PC-3 (cell line): Measurements from ENCODE around the gene ARHGEF6. TPM values are rescaled to one million over a fixed set of nuclear protein-coding genes. Genes with fewer than 3 reads are reported as not detected.

Experiments
- ATAC-seq: fragments of 200-7000 bp; cut with Tn5 transposase; 2 replicates; pipeline ENCODE4 v1.9.1; 2020; ENCODE audit warnings: mild to moderate bottlenecking, moderate library complexity
- BruUV-seq: library from RNA; stranded (reverse); fragments of 400-500 nt; replicated peaks from 2 replicates; lab custom pipeline; 2021; lab: Mats Ljungman, UMichigan
- CTCF ChIA-PET: fragments of 300-600 bp; sonication (Branson Sonifier 250); formaldehyde crosslinking; loops from one replicate; lab custom pipeline; 2022; ENCODE audit warnings: antibody characterized with exemption; lab: Charles Lee
- POLR2A ChIA-PET: fragments of 300-600 bp; sonication (Branson Sonifier 250); formaldehyde crosslinking; loops from one replicate; lab custom pipeline; 2022; ENCODE audit warnings: antibody characterized with exemption; ENCODE audit not compliant: unreplicated experiment; lab: Charles Lee
- DNase-seq: peaks from one replicate; pipeline ENCODE4 v3.0.0-alpha.2; 2015
- H2AFZ ChIP-seq: fragments of 300-600 bp; sonication (generic); 2 replicates; pipeline ENCODE4 v1.6.0; 2016; ENCODE audit warnings: antibody characterized with exemption, low read length
- H3F3A ChIP-seq: fragments of 300-600 bp; sonication (generic); one replicate; pipeline ENCODE4 v1.6.0; 2017; ENCODE audit warnings: antibody characterized with exemption, low read length, control low read depth, mild to moderate bottlenecking; ENCODE audit not compliant: unreplicated experiment
- H3K27ac ChIP-seq: fragments of 300-600 bp; sonication (generic); 2 replicates; pipeline ENCODE4 v1.5.1; 2016; ENCODE audit warnings: mild to moderate bottlenecking, low read length
- H3K27me3 ChIP-seq: fragments of 300-600 bp; sonication (generic); 2 replicates; pipeline ENCODE4 v1.6.1; 2016; ENCODE audit warnings: low read length, mixed read lengths
- H3K36me3 ChIP-seq: fragments of 300-600 bp; sonication (generic); 2 replicates; pipeline ENCODE4 v1.6.1; 2016; ENCODE audit warnings: low read depth, mixed run types, low read length, mixed read lengths
- H3K4me1 ChIP-seq: fragments of 300-600 bp; sonication (generic); 2 replicates; pipeline ENCODE4 v1.5.1; 2016; ENCODE audit warnings: low read length; ENCODE audit not compliant: insufficient read depth
- H3K4me2 ChIP-seq: fragments of 300-600 bp; sonication (generic); 2 replicates; pipeline ENCODE4 v1.6.0; 2016; ENCODE audit warnings: low read length
- H3K4me3 ChIP-seq: fragments of 300-600 bp; sonication (generic); 2 replicates; pipeline ENCODE4 v1.5.1; 2016; ENCODE audit warnings: mild to moderate bottlenecking, low read length, mixed read lengths
- H3K79me2 ChIP-seq: fragments of 300-600 bp; sonication (generic); 2 replicates; pipeline ENCODE4 v1.6.1; 2017; ENCODE audit warnings: low read length, mixed read lengths
- H3K9ac ChIP-seq: fragments of 300-600 bp; sonication (generic); 2 replicates; pipeline ENCODE4 v1.6.0; 2016; ENCODE audit warnings: mild to moderate bottlenecking, low read length
- H3K9me2 ChIP-seq: fragments of 300-600 bp; sonication (generic); replicated peaks from 2 replicates; pipeline ENCODE4 v1.6.1; 2016; ENCODE audit warnings: mixed run types, low read length, mixed read lengths
- H3K9me3 ChIP-seq: fragments of 300-600 bp; sonication (generic); 2 replicates; pipeline ENCODE4 v1.6.1; 2016; ENCODE audit warnings: low read length, mixed read lengths
- H4K20me1 ChIP-seq: fragments of 300-600 bp; sonication (generic); 2 replicates; pipeline ENCODE4 v1.6.1; 2016; ENCODE audit warnings: low read length, mixed read lengths
- EZH2 ChIP-seq: fragments of 300-600 bp; sonication (generic); IDR thresholded peaks from one replicate; pipeline ENCODE4 v1.6.1; 2017; ENCODE audit warnings: antibody characterized with exemption, mild to moderate bottlenecking, low read length; ENCODE audit not compliant: unreplicated experiment
- EZH2phosphoT487 ChIP-seq: fragments of 300-600 bp; sonication (generic); IDR thresholded peaks from 2 replicates; pipeline ENCODE4 v1.6.1; 2018; ENCODE audit warnings: mild to moderate bottlenecking, antibody characterized with exemption, low read length, borderline replicate concordance
- intact Hi-C: fragments of 100-400 bp; cut with micrococcal nuclease; formaldehyde crosslinking; loops from 2 replicates; pipeline ENCODE4 v1.9.0; 2023
- total RNA-seq: library from RNA; depleted of rRNA; stranded (reverse); fragments of >200 nt; gene quantifications from 2 replicates; pipeline ENCODE4 v1.2.3, GENCODE V29; 2014
- TF ChIP-seq, protein P1 (sequence below): fragments of 300-600 bp; sonication (generic); conservative IDR thresholded peaks from 2 replicates; pipeline ENCODE4 v1.5.1; 2017; ENCODE audit warnings: antibody characterized with exemption, low read depth, mild to moderate bottlenecking, low read length

The ARHGEF6 gene
- total RNA-seq, 1 experiment from 2014 or later = 3.3 TPM

DNA sequence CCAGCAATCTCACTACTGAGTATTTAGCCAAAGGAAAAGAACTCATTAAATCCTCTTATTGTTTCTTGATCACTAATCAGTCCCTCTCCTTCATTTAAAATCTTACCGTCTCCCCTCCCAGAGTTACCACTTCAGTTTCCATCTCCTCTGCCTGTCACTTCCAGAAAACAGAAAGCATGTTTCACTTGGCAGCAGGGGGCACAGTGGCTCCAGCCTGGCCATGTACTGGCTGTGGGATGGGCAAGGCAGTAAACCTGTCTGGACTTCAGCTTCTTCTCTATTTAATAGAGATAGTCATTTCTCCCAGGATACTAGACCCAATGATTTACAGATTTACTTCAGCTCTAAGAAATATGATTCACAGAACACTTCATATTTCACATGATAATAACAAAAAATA, 69.6 kb downstream of the ARHGEF6 start:
- H3K4me1 ChIP-seq = peaks cover 8% of the 10 kb centered on the region
- intact Hi-C loops = loop anchor here (1.0 to 10.0 kb wide), 6 partner anchors 56 to 214 kb away; partner anchors contain the start of gene ARHGEF6
- no peaks in the 10 kb centered on the region for H3K79me2 ChIP-seq
- H3K36me3 ChIP-seq = no peaks in the 10 kb centered on the region
- CTCF ChIA-PET = no interaction called here
- peak overlapping the region; percentile 86 for H3K27ac ChIP-seq
- no peaks in the 10 kb centered on the region for H3K9me3 ChIP-seq
- BruUV-seq = no TSS peak
- H3K4me3 ChIP-seq = no peak overlapping the region
- POLR2A ChIA-PET = no interaction called here
- DNase-seq (peak; percentile 69), ATAC-seq (peak; percentile 97)
- no peaks in the 10 kb centered on the region for H4K20me1 ChIP-seq
- H3K9me2 ChIP-seq = no peaks in the 10 kb centered on the region
- no peaks in the 10 kb centered on the region for H3F3A ChIP-seq
- no peak for TF ChIP-seq EZH2phosphoT487
- TF ChIP-seq, protein P1, sequence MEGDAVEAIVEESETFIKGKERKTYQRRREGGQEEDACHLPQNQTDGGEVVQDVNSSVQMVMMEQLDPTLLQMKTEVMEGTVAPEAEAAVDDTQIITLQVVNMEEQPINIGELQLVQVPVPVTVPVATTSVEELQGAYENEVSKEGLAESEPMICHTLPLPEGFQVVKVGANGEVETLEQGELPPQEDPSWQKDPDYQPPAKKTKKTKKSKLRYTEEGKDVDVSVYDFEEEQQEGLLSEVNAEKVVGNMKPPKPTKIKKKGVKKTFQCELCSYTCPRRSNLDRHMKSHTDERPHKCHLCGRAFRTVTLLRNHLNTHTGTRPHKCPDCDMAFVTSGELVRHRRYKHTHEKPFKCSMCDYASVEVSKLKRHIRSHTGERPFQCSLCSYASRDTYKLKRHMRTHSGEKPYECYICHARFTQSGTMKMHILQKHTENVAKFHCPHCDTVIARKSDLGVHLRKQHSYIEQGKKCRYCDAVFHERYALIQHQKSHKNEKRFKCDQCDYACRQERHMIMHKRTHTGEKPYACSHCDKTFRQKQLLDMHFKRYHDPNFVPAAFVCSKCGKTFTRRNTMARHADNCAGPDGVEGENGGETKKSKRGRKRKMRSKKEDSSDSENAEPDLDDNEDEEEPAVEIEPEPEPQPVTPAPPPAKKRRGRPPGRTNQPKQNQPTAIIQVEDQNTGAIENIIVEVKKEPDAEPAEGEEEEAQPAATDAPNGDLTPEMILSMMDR = peak; percentile 82
- H3K4me2 ChIP-seq = peak overlapping the region; percentile 77
- no peak overlapping the region; the same call in 1 of the 2 replicates for H2AFZ ChIP-seq
- peak overlapping the region; percentile 61 for H3K9ac ChIP-seq
- no peaks in the 10 kb centered on the region for H3K27me3 ChIP-seq

DNA sequence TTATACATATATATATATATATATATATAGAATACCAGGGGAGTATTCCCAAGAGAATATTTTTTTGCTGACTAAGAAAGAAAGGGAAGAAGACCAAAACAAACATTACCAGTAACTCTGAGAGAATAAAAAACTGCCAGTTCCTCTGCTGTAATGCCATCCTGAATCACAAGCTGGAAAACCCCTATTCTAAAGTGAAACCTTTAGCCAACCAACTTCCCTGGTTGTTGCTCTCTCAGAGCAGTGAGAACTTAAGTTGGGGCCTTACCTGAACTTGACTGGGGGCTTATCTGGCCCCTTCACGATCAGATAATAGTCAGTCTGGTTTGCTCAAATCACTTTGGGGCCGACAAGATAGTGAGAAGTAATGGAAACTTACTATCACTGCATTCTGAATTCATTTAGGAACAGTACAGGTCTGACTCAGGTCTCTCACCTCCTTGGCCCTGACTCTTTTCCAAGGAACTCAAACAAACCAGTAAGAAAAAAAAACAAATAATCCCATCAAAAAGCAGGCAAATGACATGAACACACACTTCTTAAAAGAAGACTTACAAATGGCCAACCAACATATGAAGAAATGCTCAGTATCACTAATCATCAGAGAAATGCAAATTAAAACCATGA, 70.3 kb downstream of the ARHGEF6 start:
- Histone ChIP-seq H3K4me3 (peak overlapping the region; percentile 52), H4K20me1 (no peaks in the 10 kb centered on the region), H3K9me2 (no peaks in the 10 kb centered on the region), H3K9me3 (no peaks in the 10 kb centered on the region), H3F3A (no peaks in the 10 kb centered on the region), H3K79me2 (no peaks in the 10 kb centered on the region), H3K27ac (peak overlapping the region; percentile 86), H3K27me3 (no peaks in the 10 kb centered on the region), H3K4me2 (peak overlapping the region; percentile 77), H2AFZ (peak overlapping the region; percentile 71; the same call in 1 of the 2 replicates), H3K9ac (peak overlapping the region; percentile 61), H3K36me3 (no peaks in the 10 kb centered on the region), H3K4me1 (peaks cover 8% of the 10 kb centered on the region)
- BruUV-seq = no TSS peak
- intact Hi-C loops = loop anchor here (5.0 to 10.0 kb wide), 5 partner anchors 57 to 202 kb away; partner anchors contain the start of gene ARHGEF6
- DNase-seq (peak; percentile 44), ATAC-seq (peak; percentile 62)
- TF ChIP-seq, protein P1 = no peak
- TF ChIP-seq EZH2phosphoT487 = no peak
- TF ChIP-seq EZH2 = no peak
- ChIA-PET POLR2A (no interaction called here), CTCF (interaction anchor here (0.7 kb wide), 2 partner anchors 38 to 541 kb away, joined by 3 to 4 read pairs; no protein-coding TSS in a partner anchor)

DNA sequence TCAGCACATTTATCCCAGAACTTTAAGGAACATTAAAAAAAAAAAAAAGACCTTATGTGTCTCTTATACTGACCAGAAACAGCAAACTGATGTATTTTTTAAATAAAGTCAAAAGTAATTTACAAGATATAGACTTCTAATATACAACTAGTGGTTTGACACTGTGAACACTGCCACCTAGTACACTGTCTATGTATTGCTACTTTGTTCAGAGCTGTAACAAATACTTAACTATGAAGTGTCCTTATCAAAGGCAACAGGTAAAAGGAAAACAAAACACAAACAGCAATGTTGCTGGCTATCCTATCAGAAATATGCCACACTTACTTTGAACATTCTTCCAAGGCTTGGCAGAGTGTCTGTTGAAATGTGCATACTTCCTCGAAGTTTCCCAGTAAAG, 72.4 kb downstream of the ARHGEF6 start:
- Histone ChIP-seq H3K4me3 (no peak overlapping the region), H4K20me1 (no peaks in the 10 kb centered on the region), H3K9me3 (no peaks in the 10 kb centered on the region), H3K36me3 (no peaks in the 10 kb centered on the region), H2AFZ (no peak overlapping the region), H3K9ac (no peak overlapping the region), H3K9me2 (no peaks in the 10 kb centered on the region), H3K27me3 (no peaks in the 10 kb centered on the region), H3K79me2 (no peaks in the 10 kb centered on the region), H3K4me2 (no peak overlapping the region), H3F3A (no peaks in the 10 kb centered on the region), H3K27ac (no peak overlapping the region), H3K4me1 (peaks cover 8% of the 10 kb centered on the region)
- TF ChIP-seq EZH2 (no peak), EZH2phosphoT487 (no peak)
- TF ChIP-seq, protein P1 = peak; percentile 67
- BruUV-seq = no TSS peak
- ATAC-seq (peak; percentile 43; the same call in 1 of the 2 replicates), DNase-seq (peak; percentile 38)
- ChIA-PET CTCF (interaction anchor here (0.5 to 1.2 kb wide), 5 partner anchors 9 to 493 kb away, joined by 3 to 9 read pairs (median 3); no protein-coding TSS in a partner anchor), POLR2A (interaction anchor here (0.6 kb wide), 1 partner anchor 488 kb away, joined by 3 read pairs; no protein-coding TSS in a partner anchor)
- intact Hi-C loops = no loop called here
